Coronary artery (tissue), 2 donors: ENCODE results near the gene ECM2.

Source experiments
- DNase-seq: peaks from one replicate; pipeline ENCODE4 v3.0.0-alpha.2; 2017; ENCODE audit warnings: low spot score
- H3K27ac ChIP-seq, 2 donors: fragments of 200-600 bp; sonication (generic); one replicate each; pipeline ENCODE4 v1.5.1; 2016 to 2019
- H3K4me3 ChIP-seq: fragments of 200-600 bp; sonication (generic); 2 replicates; pipeline ENCODE4 v1.5.1; 2016; ENCODE audit warnings: mild to moderate bottlenecking, moderate library complexity
- TF ChIP-seq, protein P1 (sequence below): fragments of 200-600 bp; sonication (generic); IDR thresholded peaks from one replicate; pipeline ENCODE4 v1.5.1; 2019; ENCODE audit warnings: antibody characterized with exemption

ECM2 gene

DNA sequence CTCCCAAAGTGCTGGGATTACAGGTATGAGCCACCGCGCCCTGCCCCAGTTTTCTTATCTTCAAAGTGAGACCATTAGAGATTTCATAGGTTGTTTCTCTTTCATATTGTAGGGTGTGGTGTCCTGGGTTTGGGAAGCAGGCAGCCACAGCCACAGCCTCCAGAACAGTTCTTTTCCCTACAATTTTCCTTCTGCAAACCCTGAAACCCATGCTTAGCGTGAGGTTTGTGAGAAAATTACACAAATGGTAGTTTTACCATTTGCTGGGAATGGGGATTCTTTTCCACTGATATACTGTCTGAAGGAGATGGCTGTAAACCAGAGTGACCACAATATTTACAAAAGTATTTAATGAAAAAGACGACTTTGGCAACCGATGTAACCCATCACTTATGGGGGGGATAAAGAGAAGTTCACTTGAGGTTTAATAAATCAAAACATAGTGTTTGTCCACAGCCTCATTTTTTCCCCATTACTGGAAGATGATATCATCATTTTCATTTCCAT is 26.7 kb upstream of the ECM2 start:
- no peak for DNase-seq
- TF ChIP-seq, protein P1, sequence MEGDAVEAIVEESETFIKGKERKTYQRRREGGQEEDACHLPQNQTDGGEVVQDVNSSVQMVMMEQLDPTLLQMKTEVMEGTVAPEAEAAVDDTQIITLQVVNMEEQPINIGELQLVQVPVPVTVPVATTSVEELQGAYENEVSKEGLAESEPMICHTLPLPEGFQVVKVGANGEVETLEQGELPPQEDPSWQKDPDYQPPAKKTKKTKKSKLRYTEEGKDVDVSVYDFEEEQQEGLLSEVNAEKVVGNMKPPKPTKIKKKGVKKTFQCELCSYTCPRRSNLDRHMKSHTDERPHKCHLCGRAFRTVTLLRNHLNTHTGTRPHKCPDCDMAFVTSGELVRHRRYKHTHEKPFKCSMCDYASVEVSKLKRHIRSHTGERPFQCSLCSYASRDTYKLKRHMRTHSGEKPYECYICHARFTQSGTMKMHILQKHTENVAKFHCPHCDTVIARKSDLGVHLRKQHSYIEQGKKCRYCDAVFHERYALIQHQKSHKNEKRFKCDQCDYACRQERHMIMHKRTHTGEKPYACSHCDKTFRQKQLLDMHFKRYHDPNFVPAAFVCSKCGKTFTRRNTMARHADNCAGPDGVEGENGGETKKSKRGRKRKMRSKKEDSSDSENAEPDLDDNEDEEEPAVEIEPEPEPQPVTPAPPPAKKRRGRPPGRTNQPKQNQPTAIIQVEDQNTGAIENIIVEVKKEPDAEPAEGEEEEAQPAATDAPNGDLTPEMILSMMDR = no peak
- Histone ChIP-seq H3K27ac (no peak overlapping the region), H3K4me3 (no peak overlapping the region)

DNA sequence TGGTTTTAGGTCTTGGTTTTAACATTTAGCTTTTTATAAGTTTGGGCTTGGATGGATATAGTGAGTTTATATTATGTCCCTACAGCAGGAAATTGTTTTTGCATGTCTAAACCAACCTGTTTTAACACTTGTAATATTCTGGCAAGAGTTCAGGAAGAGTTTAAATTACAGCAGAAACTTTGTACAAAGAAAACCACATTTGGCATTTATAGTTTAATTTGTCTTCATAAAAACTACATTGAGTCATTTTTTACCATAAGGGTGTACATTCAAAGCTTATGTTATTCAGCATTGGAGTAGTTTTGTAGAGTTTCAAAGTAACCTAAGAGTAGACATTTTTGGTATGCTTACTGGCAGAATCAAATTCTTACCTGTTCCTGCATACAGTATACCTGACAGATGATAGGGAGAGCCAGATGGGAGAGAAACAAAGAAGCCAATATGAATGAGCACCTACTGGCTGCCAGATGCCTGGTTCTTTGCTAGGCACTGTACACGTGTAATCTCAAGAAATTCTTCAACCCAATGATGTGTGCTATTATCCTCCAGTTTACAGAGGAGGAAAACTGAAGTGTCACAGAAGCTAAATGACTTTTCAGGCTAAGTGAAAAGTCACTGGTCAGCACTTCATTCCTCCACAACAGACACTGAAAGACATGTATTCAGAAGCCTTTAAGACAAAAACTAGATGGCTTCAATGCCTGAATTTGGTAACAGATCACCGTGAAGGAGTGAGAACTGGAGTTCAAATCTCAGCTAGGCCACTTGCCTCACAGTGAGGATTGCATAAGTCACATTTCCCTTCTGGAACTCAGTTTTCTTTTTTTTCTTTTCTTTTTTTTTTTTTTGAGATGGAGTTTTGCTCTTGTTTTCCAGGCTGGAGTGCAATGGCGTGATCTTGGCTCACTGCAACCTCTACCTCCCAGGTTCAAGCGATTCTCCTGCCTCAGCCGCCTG is 25.9 kb upstream of the ECM2 start:
- TF ChIP-seq, protein P1 = no peak
- Histone ChIP-seq H3K4me3 (no peak overlapping the region), H3K27ac (no peak overlapping the region)
- DNase-seq = no peak

DNA sequence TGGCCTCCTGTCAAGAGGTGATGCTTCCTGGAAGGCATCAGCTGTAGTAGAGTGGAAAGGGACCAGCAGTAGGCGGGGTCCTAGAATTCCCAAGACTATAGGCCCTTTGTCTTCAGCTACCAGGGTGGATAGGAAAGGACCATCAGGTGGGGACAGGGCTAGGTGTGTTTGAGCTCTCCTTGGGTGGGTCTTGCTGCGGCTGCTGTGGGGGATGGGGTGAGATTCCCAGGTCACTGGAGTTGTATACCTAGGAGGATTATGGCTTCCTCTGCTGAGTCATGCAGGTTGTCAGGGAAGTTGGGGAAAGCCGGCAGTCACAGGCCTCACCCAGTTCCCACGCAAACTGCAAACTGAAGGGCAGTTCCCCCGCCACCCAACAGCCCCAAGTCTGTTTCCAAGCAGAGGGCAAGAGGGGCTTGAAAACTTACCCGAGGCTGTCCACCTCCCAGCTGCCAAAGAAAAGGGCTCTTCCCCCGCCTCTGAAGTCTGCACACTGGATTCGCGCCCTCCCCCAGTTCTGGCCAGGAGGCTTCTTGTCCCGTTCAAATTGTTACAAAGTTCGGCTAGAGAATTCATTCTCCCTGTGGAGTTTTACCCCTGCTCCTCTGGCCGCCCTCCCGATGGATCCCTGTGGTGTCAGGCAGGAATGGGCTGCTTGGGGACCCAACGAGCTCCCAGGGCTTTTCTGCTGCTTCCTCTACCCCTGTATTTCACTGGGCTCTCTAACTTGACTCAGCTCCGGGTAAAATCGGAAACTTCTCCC is 23.0 kb upstream of the ECM2 start:
- no peak for DNase-seq
- TF ChIP-seq, protein P1 = no peak
- Histone ChIP-seq H3K4me3 (no peak overlapping the region), H3K27ac (no peak overlapping the region)

GRCh38 chr9:92550765-92551164 is 15.0 kb upstream of the ECM2 start:
- no peak for DNase-seq
- no peak overlapping the region for H3K27ac ChIP-seq
- TF ChIP-seq, protein P1 = no peak

DNA sequence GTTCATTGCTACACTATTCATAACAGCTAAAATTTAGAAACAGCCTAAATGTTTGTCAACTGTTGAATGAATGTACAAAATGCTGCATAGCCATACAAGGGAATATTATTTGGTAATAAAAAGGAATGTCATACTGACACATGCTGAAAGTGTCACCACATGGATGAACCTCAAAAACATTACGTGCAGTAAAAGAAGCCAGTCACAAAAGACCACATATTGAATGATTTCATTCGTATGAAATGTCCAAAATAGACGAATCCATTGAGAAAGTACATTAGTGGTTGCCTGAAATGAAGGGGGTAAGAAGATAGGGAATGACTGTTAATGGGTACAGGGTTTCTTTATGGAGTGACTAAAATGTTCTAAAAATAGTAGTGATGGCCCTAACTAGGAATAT is 11.6 kb upstream of the ECM2 start:
- TF ChIP-seq, protein P1 = no peak
- Histone ChIP-seq H3K4me3 (no peak overlapping the region), H3K27ac (no peak overlapping the region)
- DNase-seq = no peak

More at GRCh38 chr9:92550765-92551164, 15.0 kb upstream of the ECM2 start:
- H3K4me3 ChIP-seq = no peak overlapping the region

DNA sequence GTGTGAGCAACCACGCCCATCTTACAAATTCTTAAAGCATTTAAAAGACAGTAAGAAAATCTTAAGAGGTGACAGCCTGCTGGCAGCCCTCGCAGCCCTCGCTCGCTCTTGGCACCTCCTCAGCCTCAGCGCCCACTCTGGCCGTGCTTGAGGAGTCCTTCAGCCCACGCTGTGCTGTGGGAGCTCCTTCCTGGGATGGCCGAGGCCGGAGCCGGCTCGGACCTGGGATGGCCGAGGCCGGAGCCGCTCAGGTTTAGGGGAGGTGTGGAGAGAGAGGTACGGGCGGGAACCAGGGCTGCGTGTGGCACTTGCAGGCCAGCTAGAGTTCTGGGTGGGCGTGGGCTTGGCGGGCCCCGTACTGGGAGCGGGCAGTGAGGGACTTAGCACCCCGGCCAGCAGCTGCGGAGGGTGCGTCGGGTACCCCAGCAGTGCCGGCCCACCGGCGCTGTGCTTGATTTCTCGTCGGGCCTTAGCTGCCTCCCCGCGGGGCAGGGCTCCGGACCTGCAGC is 9.3 kb upstream of the ECM2 start:
- no peak overlapping the region for H3K27ac ChIP-seq
- TF ChIP-seq, protein P1 = no peak
- no peak for DNase-seq
- no peak overlapping the region for H3K4me3 ChIP-seq
